Measurements from ENCODE around the gene A3GALT2. TPM values are rescaled to one million over a fixed set of nuclear protein-coding genes. Genes with fewer than 3 reads are reported as not detected.
"Not testable (repeated sequence)": the region's sequence is repeated elsewhere in the genome, so short reads cannot be mapped to it uniquely, and the experiment has no call there.

The A3GALT2 gene
- total RNA-seq, 1 donor from 2014 or later = not detected

DNA sequence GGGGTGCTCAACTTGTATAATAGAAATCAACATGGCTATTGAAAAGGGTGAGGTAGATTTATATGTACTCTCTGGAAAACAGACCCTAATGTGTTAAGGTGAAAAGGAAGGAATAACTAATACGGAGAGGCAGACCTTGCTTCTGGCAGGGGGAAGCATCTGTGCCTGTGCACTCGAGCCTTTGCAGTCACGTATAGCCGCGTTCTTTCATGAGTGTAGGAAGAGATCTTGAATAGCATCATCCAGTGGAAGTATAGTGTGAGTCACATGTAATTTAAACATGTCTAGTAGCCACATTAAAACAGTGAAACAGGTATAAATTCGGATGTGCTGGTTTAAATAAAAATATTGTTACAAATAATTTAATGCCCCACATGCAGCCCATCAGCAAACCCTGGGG is 3.0 kb downstream of the A3GALT2 start:
- intact Hi-C loops (cut with micrococcal nuclease) = no loop called here

- intact Hi-C loops (cut with micrococcal nuclease) = no loop called here
These were observed 3.5 kb downstream of the A3GALT2 start for GRCh38 chr1:33317354-33317753.

GRCh38 chr1:33316601-33317000 is 4.3 kb downstream of the A3GALT2 start:
- intact Hi-C loops (cut with micrococcal nuclease) = no loop called here

DNA sequence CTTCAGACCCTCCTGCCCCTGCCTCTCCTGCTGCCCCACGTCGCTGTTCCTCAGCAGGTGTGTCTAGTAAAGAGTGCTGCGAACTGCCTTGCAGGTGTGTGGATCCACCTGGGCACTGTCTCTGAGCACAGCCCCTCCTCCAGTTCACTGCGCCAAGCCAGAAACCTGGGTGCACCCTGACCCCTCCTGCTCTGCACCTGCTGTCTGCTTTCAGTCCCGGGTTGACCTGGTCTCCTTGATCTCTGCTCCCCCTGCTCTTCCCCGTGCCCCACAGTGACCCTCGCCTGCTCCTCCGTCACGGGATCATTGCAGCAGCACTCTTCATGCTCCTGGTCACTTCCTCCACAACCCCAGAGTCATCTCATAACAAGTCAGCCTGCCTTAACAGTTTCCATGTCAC is 6.5 kb downstream of the A3GALT2 start:
- intact Hi-C loops (cut with micrococcal nuclease) = no loop called here

DNA sequence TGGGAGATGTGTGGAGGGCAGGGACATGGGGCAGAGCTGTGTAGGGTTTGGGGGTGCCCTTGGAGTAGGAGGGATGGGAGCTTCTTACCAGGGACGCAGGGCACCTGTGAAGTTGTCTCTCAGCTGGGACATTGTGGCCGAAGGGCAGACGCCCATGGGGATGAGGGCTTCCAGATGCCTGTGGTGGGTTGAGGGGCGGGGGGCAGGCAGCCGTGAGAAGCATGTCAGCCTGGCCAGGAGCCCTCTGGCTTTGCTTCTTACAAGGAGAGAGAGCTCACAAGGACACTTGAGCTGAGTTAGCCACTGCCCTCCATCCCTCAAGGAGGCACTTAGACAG is 8.5 kb downstream of the A3GALT2 start:
- intact Hi-C loops (cut with micrococcal nuclease) = no loop called here

DNA sequence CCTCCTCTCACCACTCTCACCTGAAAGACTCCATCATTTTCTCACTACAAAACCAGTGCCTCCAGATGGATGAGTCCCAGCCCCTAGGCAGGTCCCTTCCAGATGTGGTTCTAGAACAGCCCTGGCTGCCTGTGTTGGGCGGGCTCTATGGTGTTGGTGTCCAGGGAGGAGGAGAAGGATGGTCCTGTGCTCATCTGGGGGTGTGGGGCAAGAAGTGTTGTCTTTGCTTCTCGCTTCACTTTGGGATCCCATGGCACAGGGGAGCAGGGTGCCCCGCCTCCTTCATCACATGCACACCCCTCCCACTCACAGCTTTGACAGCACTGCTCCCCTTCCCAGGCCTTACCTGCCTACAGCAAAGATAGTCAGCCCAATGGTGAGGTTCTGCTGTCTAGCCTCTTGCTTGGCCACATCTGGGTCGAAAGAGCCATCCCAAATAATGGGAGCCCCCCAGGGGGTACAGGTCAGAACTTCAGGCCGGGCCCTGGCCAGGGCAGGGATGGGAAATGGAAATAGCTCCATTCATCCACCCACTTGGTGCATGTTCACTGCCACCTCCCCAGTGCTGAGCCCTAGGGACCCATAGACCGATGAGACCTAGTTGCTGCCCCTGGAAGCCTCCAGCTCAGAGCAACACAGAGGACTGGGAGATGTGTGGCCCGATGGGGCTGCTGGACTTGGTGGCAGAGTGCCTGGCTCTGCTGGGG is 9.0 kb downstream of the A3GALT2 start:
- intact Hi-C loops (cut with micrococcal nuclease) = no loop called here

DNA sequence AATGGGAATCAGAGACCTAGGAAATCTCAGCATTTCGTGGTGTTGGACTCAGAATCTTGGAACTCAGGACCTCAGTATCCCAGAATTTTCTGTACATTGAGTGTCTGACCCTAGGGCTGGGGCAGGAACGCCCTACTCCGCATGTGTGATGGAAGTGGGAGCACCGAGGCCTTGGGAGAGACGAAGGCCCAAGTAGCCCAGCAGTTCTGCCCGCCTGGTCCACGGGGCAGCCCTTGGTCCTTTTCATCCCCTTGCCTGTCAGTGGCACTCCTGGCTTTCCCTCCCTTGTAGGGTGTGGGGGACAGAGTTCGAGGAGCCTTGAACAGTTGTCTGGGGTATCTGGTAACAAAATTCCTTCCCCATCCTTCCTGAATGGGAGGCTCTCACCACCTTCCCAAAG is 10.2 kb downstream of the A3GALT2 start:
- intact Hi-C loops (cut with micrococcal nuclease) = no loop called here

DNA sequence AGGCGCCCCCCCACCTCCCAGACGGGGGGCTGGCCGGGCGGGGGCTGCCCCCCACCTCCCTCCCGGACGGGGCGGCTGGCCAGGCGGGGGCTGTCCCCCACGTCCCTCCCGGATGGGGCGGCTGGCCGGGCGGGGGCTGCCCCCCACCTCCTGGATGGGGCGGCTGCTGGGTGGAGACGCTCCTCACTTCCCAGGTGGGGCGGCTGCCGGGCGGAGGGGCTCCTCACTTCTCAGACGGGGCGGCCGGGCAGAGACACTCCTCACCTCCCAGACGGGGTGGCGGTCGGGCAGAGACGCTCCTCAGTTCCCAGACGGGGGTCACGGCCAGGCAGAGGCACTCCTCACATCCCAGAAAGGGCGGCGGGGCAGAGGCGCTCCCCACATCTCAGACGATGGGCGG is 11.5 kb downstream of the A3GALT2 start:
- intact Hi-C loops (cut with micrococcal nuclease) = not testable (repeated sequence)

GRCh38 chr1:33307494-33307864 is 13.4 kb downstream of the A3GALT2 start:
- intact Hi-C loops (cut with micrococcal nuclease) = no loop called here

- intact Hi-C loops (cut with micrococcal nuclease) = no loop called here
These were observed 14.0 kb downstream of the A3GALT2 start for GRCh38 chr1:33306653-33307493.

DNA sequence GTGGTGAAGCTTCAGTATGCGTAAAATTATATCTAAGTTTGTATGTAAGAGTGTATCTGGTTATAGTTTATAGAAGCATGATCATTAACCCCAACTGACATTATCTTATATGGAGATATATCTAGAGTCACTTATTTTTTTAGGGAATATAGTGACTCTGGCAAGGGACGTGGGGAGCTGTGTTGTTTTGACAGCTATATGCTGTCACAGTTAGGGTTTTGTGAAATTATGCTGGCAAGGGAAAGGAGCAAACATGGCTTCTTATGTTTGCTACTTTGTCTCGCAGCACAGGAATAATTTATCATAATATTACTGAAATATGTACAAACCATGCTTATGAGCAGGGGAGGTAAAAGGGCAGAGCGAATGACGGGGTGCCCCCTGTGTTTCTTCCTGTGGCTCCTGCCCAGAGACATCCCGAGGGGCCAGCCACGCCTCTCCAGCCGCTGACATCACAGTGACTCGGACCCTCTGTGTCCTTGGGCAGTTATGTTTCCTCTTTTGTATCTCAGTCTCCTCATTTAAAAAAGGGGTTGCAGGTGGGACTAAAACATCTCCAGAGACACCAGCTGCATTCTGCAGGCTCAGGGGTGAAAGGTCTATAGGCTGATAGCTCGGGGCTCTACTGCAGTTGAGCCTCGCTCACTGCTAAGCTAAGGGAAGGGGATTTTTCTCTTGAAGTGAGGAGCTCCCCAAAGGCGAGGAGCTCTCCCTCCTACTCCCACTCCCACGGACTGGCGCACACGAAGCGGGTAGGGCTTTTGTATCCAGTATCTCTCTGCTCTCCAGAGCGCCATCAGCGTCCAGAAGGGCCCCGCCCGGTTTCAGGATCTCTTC is 14.9 kb downstream of the A3GALT2 start:
- intact Hi-C loops (cut with micrococcal nuclease) = no loop called here

- intact Hi-C loops (cut with micrococcal nuclease) = no loop called here
These were observed 15.9 kb downstream of the A3GALT2 start for GRCh38 chr1:33305016-33305415.

- intact Hi-C loops (cut with micrococcal nuclease) = no loop called here
These were observed 18.6 kb downstream of the A3GALT2 start for GRCh38 chr1:33302325-33302724.

- intact Hi-C loops (cut with micrococcal nuclease) = no loop called here
These were observed 19.5 kb downstream of the A3GALT2 start for GRCh38 chr1:33301273-33301984.

GRCh38 chr1:33300673-33301072 is 20.2 kb downstream of the A3GALT2 start:
- intact Hi-C loops (cut with micrococcal nuclease) = no loop called here

DNA sequence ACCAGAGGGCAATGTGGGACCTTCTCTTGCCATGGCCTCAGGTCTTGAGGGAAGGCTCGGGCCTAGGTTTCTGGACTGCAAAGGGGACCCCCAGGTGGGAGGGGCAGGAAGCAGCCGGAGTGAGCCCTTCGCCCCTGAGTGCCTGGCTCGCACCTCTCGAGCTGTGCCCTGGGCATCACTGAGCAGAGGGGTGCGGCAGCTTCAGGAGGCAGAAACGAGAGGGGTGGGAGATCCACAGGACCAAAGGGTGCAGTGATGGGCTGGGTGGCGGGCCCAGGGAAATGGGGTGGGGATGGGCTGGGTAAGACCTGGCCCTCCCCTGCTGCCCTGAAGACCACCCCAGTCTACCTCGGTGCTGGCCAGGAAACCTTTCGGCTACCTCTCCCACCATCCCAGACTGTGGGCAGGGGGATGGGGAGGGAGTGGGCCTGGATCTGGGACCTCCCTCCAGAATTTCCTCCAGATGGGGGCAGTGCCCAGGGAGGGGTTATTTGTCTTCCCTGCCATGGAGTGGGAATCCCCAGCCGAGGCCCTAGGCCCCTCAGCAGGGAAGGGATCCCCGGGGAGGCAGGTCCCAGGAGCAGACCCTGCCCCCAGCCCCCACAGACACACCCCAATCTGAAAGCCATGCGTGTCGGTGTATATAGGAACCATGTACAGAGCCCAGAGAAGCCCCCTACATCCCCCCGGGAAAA is 21.3 kb downstream of the A3GALT2 start:
- intact Hi-C loops (cut with micrococcal nuclease) = loop anchor here (5.0 kb wide), 1 partner anchor 48 kb away; no protein-coding TSS in a partner anchor

DNA sequence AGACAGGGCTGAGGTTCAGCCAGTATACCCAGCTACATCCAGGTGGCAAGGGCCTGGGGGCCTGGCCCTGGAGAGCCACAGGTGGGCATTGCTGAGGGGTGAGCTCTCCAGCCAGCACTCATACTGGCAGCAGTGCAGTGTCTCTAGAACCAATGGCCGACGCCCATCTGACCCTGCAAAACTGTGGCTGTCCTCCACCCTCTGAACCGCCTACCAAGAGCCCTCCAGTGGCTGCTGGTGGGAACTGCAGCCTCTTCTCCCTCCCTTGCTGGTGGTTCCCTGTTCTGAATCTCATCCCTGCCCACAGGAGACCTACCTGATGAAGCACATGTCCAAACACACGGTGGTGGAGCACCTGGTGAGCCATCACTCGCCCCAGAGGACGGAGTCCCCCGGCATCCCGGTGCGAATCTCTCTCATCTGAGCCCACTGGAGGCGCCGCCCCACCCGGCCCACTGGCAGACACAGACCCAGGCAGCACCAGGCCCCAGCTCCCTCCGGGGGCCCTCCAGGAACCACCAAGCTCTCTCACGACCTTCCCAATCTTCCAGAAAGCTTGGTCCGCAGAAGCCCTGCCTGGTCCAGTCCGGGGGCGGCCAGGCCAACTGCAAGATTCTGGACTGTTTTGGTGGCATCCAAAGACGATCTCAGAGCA is 22.1 kb downstream of the A3GALT2 start:
- intact Hi-C loops (cut with micrococcal nuclease) = loop anchor here (5.0 kb wide), 1 partner anchor 49 kb away; no protein-coding TSS in a partner anchor

DNA sequence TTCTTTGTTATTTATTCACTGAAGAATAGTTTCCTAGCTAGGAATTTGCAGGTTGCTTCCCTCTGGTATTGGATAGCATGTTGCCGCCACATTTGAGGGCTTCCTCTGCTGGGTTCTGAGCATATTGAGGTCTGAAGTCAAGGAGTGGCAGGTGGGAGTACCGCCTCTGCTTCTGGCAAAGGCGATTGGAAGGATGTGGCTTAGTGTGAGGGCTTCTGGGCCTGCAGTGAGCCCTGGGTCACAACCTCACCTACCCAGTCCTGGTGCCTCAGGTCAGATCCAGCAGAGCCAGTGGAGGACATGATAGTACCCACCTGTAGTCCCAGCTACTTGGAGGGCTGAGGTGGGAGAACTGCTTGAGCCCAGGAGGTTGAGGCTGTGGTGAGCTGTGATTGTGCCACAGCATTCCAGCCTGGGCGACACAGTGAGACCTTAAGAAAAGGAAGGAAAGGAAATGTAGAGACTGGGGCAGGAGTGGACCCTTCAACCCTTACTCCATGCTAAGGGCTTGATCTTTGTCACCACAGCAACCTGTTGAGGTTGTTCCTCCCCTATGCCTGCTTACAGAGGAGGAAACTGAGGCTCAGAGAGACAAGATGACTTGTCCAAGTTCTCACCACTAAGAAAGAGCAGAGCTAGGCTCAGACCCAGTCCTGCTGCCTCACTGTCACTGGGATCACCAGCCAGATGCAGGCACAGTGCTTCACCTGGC is 22.8 kb downstream of the A3GALT2 start:
- intact Hi-C loops (cut with micrococcal nuclease) = loop anchor here (5.0 kb wide), 1 partner anchor 49 kb away; no protein-coding TSS in a partner anchor

DNA sequence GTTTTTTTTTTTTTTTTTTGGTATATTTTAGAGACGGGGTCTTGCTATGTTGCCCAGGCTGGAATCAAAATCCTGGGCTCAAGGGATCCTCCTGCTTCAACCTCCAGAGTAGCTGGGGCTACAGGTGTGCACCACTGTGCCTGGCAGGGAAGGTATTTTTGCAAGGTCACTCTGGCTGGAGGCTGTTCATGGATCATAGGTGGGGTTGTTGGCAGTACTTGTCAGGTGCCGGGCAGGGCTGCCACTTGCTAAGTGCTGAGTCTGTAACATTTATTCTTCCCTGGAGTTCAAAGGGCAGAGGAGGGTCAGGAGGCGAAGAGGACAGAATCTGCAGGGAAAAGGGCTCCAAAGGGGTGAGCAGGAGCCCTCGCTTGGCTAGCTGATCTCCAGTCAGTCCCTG is 24.1 kb downstream of the A3GALT2 start:
- intact Hi-C loops (cut with micrococcal nuclease) = loop anchor here (5.0 kb wide), 1 partner anchor 50 kb away; no protein-coding TSS in a partner anchor

Measured in T-helper 2 cell treated with Interferon-gamma antibody and Interleukin-4, amounts not matched to agents 100 ng/mL and 5 ng/mL, for 36 hours (primary cell).